ENCODE results near the gene KLHL25. TPM values are rescaled to one million over a fixed set of nuclear protein-coding genes. Genes with fewer than 3 reads are reported as not detected.

KLHL25 gene
- polyA plus RNA-seq, 1 donor from 2014 or later = 38.9 TPM

- no peaks in the 10 kb centered on the region for H3K27me3 ChIP-seq (ENCODE audit: insufficient read depth, low read depth, low read length)
- no peaks in the 10 kb centered on the region for H3K9me2 ChIP-seq (ENCODE audit: insufficient read depth, low read length)
- H4K20me1 ChIP-seq (ENCODE audit: insufficient read depth) = no peaks in the 10 kb centered on the region
- no peak overlapping the region for H3K9ac ChIP-seq (ENCODE audit: low read length)
- no peaks in the 10 kb centered on the region for H3K36me3 ChIP-seq (ENCODE audit: insufficient read depth, low read length)
- no peak overlapping the region for H3K27ac ChIP-seq (ENCODE audit: low read length)
- H2AFZ ChIP-seq (ENCODE audit: low read depth, low read length) = no peak overlapping the region
- H3K9me3 ChIP-seq (ENCODE audit: low read length) = no peaks in the 10 kb centered on the region
- no peak overlapping the region for H3K4me2 ChIP-seq (ENCODE audit: low read length)
- no peaks in the 10 kb centered on the region for H3K79me2 ChIP-seq (replicated peaks; ENCODE audit: insufficient read depth, low read length)
- TF ChIP-seq, protein P1, sequence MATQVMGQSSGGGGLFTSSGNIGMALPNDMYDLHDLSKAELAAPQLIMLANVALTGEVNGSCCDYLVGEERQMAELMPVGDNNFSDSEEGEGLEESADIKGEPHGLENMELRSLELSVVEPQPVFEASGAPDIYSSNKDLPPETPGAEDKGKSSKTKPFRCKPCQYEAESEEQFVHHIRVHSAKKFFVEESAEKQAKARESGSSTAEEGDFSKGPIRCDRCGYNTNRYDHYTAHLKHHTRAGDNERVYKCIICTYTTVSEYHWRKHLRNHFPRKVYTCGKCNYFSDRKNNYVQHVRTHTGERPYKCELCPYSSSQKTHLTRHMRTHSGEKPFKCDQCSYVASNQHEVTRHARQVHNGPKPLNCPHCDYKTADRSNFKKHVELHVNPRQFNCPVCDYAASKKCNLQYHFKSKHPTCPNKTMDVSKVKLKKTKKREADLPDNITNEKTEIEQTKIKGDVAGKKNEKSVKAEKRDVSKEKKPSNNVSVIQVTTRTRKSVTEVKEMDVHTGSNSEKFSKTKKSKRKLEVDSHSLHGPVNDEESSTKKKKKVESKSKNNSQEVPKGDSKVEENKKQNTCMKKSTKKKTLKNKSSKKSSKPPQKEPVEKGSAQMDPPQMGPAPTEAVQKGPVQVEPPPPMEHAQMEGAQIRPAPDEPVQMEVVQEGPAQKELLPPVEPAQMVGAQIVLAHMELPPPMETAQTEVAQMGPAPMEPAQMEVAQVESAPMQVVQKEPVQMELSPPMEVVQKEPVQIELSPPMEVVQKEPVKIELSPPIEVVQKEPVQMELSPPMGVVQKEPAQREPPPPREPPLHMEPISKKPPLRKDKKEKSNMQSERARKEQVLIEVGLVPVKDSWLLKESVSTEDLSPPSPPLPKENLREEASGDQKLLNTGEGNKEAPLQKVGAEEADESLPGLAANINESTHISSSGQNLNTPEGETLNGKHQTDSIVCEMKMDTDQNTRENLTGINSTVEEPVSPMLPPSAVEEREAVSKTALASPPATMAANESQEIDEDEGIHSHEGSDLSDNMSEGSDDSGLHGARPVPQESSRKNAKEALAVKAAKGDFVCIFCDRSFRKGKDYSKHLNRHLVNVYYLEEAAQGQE (IDR thresholded peaks at IDR 0.05; ENCODE audit: borderline replicate concordance) = no peak
- no peak for TF ChIP-seq MXI1 (conservative IDR thresholded peaks at IDR 0.05; ENCODE audit: poor library complexity, severe bottlenecking)
- no peak for TF ChIP-seq EZH2 (IDR thresholded peaks at IDR 0.05; ENCODE audit: borderline replicate concordance, insufficient read depth, low read length, poor library complexity, severe bottlenecking)
- no peak for TF ChIP-seq POLR2AphosphoS5 (IDR thresholded peaks at IDR 0.05)
- TF ChIP-seq RAD21 (conservative IDR thresholded peaks at IDR 0.05) = no peak
- no peak for TF ChIP-seq TAF1 (IDR thresholded peaks at IDR 0.05; ENCODE audit: low read depth)
- TF ChIP-seq EP300 (conservative IDR thresholded peaks at IDR 0.05; ENCODE audit: poor library complexity, severe bottlenecking) = no peak
- no peak for TF ChIP-seq CTCF (IDR thresholded peaks at IDR 0.05; ENCODE audit: poor library complexity, severe bottlenecking)
- TF ChIP-seq SMC3 (conservative IDR thresholded peaks at IDR 0.05; ENCODE audit: poor library complexity) = no peak
- no peak overlapping the region for H3K4me3 ChIP-seq (ENCODE audit: low read length)
- H3F3A ChIP-seq (ENCODE audit: insufficient read depth, low read length, poor library complexity, severe bottlenecking) = no peaks in the 10 kb centered on the region
Observed at GRCh38 chr15:85741021-85741421, 53.7 kb downstream of the KLHL25 start.

DNA sequence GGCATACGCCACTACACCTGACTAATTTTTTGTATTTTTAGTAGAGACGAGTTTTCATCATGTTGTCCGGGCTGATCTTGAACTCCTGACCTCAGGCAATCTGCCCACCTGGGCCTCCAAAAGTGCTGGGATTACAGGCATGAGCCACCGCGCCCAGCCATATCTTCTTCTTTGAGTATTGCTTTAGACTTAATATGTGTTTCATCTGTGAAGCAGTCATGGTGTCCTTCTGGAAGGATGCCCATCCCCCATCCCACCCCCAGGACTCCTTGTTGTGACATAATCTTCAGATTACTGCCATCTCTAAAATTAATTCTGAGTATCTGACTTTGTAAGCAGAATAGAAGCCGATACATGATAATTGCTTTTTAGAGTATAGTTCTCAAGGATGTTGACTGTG is 57.7 kb downstream of the KLHL25 start:
- no peak for TF ChIP-seq EZH2 (IDR thresholded peaks at IDR 0.05; ENCODE audit: borderline replicate concordance, insufficient read depth, low read length, poor library complexity, severe bottlenecking)
- Histone ChIP-seq H3K27me3 (ENCODE audit: insufficient read depth, low read depth, low read length) (no peaks in the 10 kb centered on the region), H3K36me3 (ENCODE audit: insufficient read depth, low read length) (peaks cover 4% of the 10 kb centered on the region), H3K9ac (ENCODE audit: low read length) (no peak overlapping the region), H3K9me2 (ENCODE audit: insufficient read depth, low read length) (no peaks in the 10 kb centered on the region), H2AFZ (ENCODE audit: low read depth, low read length) (no peak overlapping the region), H3K9me3 (ENCODE audit: low read length) (no peaks in the 10 kb centered on the region), H3K27ac (ENCODE audit: low read length) (no peak overlapping the region), H3K4me3 (ENCODE audit: low read length) (no peak overlapping the region), H3K4me2 (ENCODE audit: low read length) (no peak overlapping the region), H3F3A (ENCODE audit: insufficient read depth, low read length, poor library complexity, severe bottlenecking) (no peaks in the 10 kb centered on the region), H4K20me1 (ENCODE audit: insufficient read depth) (no peaks in the 10 kb centered on the region), H3K79me2 (replicated peaks; ENCODE audit: insufficient read depth, low read length) (no peaks in the 10 kb centered on the region)

- Histone ChIP-seq H3F3A (ENCODE audit: insufficient read depth, low read length, poor library complexity, severe bottlenecking) (no peaks in the 10 kb centered on the region), H3K36me3 (ENCODE audit: insufficient read depth, low read length) (peaks cover 4% of the 10 kb centered on the region), H3K4me3 (ENCODE audit: low read length) (no peak overlapping the region), H3K27me3 (ENCODE audit: insufficient read depth, low read depth, low read length) (no peaks in the 10 kb centered on the region), H3K9me3 (ENCODE audit: low read length) (no peaks in the 10 kb centered on the region), H3K9me2 (ENCODE audit: insufficient read depth, low read length) (no peaks in the 10 kb centered on the region), H3K9ac (ENCODE audit: low read length) (no peak overlapping the region), H4K20me1 (ENCODE audit: insufficient read depth) (no peaks in the 10 kb centered on the region), H3K79me2 (replicated peaks; ENCODE audit: insufficient read depth, low read length) (no peaks in the 10 kb centered on the region), H3K27ac (ENCODE audit: low read length) (no peak overlapping the region), H2AFZ (ENCODE audit: low read depth, low read length) (no peak overlapping the region), H3K4me2 (ENCODE audit: low read length) (no peak overlapping the region)
- no peak for TF ChIP-seq MXI1 (conservative IDR thresholded peaks at IDR 0.05; ENCODE audit: poor library complexity, severe bottlenecking)
- no peak for TF ChIP-seq EZH2 (IDR thresholded peaks at IDR 0.05; ENCODE audit: borderline replicate concordance, insufficient read depth, low read length, poor library complexity, severe bottlenecking)
Observed at GRCh38 chr15:85733416-85733815, 61.3 kb downstream of the KLHL25 start.

Measured in neural cell (in vitro differentiated cells).